Stimulated activated CD8-positive, alpha-beta memory T cell treated with anti-CD3 and anti-CD28 coated beads, Interleukin-15, amount 100 ng/mL, for 1 hour (primary cell): ENCODE data around the gene FBXO28.
"Not testable (repeated sequence)": the region's sequence is repeated elsewhere in the genome, so short reads cannot be mapped to it uniquely, and the experiment has no call there.

Experiments
- DNase-seq: peaks from one replicate; pipeline ENCODE4 v3.0.0-alpha.2; 2020; ENCODE audit warnings: low read depth

The FBXO28 gene

GRCh38 chr1:224113918-224114786 is at the start of gene FBXO28:
FBXO28 (plus strand) TSS chr1:224114111; CDS start chr1:224114130, 19 bp downstream.
- peak; percentile 88 for DNase-seq

GRCh38 chr1:224064150-224064549 is 49.8 kb upstream of the FBXO28 start:
- DNase-seq, result no peak

- no peak for DNase-seq
Measured at GRCh38 chr1:224065455-224065854, 48.5 kb upstream of the FBXO28 start.

GRCh38 chr1:224067207-224067606 is 46.7 kb upstream of the FBXO28 start:
- DNase-seq, result no peak

GRCh38 chr1:224067621-224068457 is 46.1 kb upstream of the FBXO28 start:
- no peak for DNase-seq

GRCh38 chr1:224068458-224069072 is 45.3 kb upstream of the FBXO28 start:
- DNase-seq, result no peak

GRCh38 chr1:224069138-224069537 is 44.8 kb upstream of the FBXO28 start:
- no peak for DNase-seq

- no peak for DNase-seq
Measured at GRCh38 chr1:224070521-224070920, 43.4 kb upstream of the FBXO28 start.

GRCh38 chr1:224076407-224076806 is 37.5 kb upstream of the FBXO28 start:
- no peak for DNase-seq

- DNase-seq, result not testable (repeated sequence)
Measured at GRCh38 chr1:224079644-224080043, 34.3 kb upstream of the FBXO28 start.

GRCh38 chr1:224080115-224080774 is 33.7 kb upstream of the FBXO28 start:
- DNase-seq, result no peak

GRCh38 chr1:224081604-224082003 is 32.3 kb upstream of the FBXO28 start:
- DNase-seq, result no peak

GRCh38 chr1:224082146-224082545 is 31.8 kb upstream of the FBXO28 start:
- no peak for DNase-seq

GRCh38 chr1:224084867-224085266 is 29.0 kb upstream of the FBXO28 start:
- no peak for DNase-seq

GRCh38 chr1:224085421-224086108 is 28.3 kb upstream of the FBXO28 start:
- DNase-seq, result no peak

- no peak for DNase-seq
Measured at GRCh38 chr1:224087286-224087794, 26.6 kb upstream of the FBXO28 start.

- DNase-seq, result no peak
Measured at GRCh38 chr1:224089583-224089982, 24.3 kb upstream of the FBXO28 start.

GRCh38 chr1:224090116-224090515 is 23.8 kb upstream of the FBXO28 start:
- DNase-seq, result no peak

GRCh38 chr1:224092111-224092510 is 21.8 kb upstream of the FBXO28 start:
- DNase-seq, result no peak

- no peak for DNase-seq
Measured at GRCh38 chr1:224092601-224093000, 21.3 kb upstream of the FBXO28 start.

- no peak for DNase-seq
Measured at GRCh38 chr1:224095339-224095738, 18.6 kb upstream of the FBXO28 start.
